ENCODE data around the gene TMA7.

GRCh38 chr3:48409291-48410201 is 30.5 kb upstream of the TMA7 start:
- TF ChIP-seq POLR2AphosphoS5 (IDR thresholded peaks at IDR 0.05) (no peak), CTCF (IDR thresholded peaks at IDR 0.05) (no peak)
